Nephron progenitor cell (in vitro differentiated cells): ENCODE data around the gene PHF2.

Experiments used
- DNase-seq: peaks from one replicate; pipeline ENCODE4 v3.0.0; 2021
- H3K27ac Mint-ChIP-seq: 2 replicates; pipeline ENCODE4 v1.8.0; 2021; ENCODE audit warnings: mild to moderate bottlenecking, moderate library complexity, mixed read lengths
- H3K27me3 Mint-ChIP-seq: 2 replicates; pipeline ENCODE4 v1.8.0; 2021; ENCODE audit warnings: mild to moderate bottlenecking, low read depth, mixed read lengths; ENCODE audit not compliant: poor library complexity
- H3K36me3 Mint-ChIP-seq: 2 replicates; pipeline ENCODE4 v1.8.0; 2021; ENCODE audit warnings: low read depth, mixed read lengths
- H3K4me1 Mint-ChIP-seq: 2 replicates; pipeline ENCODE4 v1.8.0; 2021; ENCODE audit warnings: mixed read lengths
- H3K4me3 Mint-ChIP-seq: 2 replicates; pipeline ENCODE4 v1.8.0; 2021; ENCODE audit warnings: mild to moderate bottlenecking, moderate library complexity, mixed read lengths
- H3K9me3 Mint-ChIP-seq: 2 replicates; pipeline ENCODE4 v1.8.0; 2021; ENCODE audit warnings: mild to moderate bottlenecking, moderate library complexity, mixed read lengths
- CTCF ChIP-seq: fragments of 200-600 bp; sonication (generic); IDR thresholded peaks from 2 replicates; pipeline ENCODE4 v1.5.0; 2021; ENCODE audit warnings: antibody characterized with exemption

The PHF2 gene

GRCh38 chr9:93576258-93577077 is at the start of gene PHF2:
TSS of gene PHF2 (plus strand) at chr9:93576584. CDS start at chr9:93576774, 190 bp downstream.
- peak; percentile 48 for DNase-seq
- Mint-ChIP-seq H3K9me3 (peaks cover 6% of the 10 kb centered on the region), H3K36me3 (peaks cover under 1% of the 10 kb centered on the region), H3K4me1 (peaks cover 50% of the 10 kb centered on the region), H3K27me3 (peaks cover 6% of the 10 kb centered on the region), H3K4me3 (peak within 1 kb of the TSS; percentile 91), H3K27ac (no peak within 1 kb of the TSS)
- no peak for TF ChIP-seq CTCF

DNA sequence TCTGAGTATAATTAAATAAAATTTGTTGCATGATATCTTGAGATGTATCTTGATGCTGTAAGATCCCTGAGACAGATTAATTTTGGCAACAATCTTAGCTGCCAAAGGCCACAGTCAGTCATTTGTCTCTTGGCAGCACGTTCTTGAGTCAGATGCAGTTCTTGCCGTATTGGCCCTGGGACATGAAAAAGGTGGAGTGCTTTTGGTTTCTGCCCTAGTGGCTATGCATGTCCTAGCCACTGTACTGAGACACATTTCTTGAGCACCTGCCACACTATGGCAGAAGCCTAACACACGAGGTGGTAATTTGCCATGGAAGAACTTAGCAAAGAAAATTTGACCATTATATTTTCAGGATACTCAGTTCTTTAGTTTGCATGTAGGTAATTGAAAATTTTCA is 45.0 kb upstream of the PHF2 start:
- H3K36me3 Mint-ChIP-seq: peaks cover 65% of the 10 kb centered on the region

GRCh38 chr9:93532141-93532540 is 44.2 kb upstream of the PHF2 start:
- H3K27me3 Mint-ChIP-seq: no peaks in the 10 kb centered on the region
- H3K36me3 Mint-ChIP-seq: peaks cover 58% of the 10 kb centered on the region
- H3K27ac Mint-ChIP-seq: no peak overlapping the region
- no peak for TF ChIP-seq CTCF
- H3K4me3 Mint-ChIP-seq: no peak overlapping the region
- no peaks in the 10 kb centered on the region for H3K4me1 Mint-ChIP-seq
- DNase-seq: no peak
- H3K9me3 Mint-ChIP-seq: no peaks in the 10 kb centered on the region

More for the DNA sequence above, 45.0 kb upstream of the PHF2 start:
- H3K4me3 Mint-ChIP-seq: no peak overlapping the region
- H3K27me3 Mint-ChIP-seq: no peaks in the 10 kb centered on the region
- DNase-seq: no peak
- no peak overlapping the region for H3K27ac Mint-ChIP-seq
- no peak for TF ChIP-seq CTCF
- H3K4me1 Mint-ChIP-seq: peaks cover 2% of the 10 kb centered on the region
- no peaks in the 10 kb centered on the region for H3K9me3 Mint-ChIP-seq

DNA sequence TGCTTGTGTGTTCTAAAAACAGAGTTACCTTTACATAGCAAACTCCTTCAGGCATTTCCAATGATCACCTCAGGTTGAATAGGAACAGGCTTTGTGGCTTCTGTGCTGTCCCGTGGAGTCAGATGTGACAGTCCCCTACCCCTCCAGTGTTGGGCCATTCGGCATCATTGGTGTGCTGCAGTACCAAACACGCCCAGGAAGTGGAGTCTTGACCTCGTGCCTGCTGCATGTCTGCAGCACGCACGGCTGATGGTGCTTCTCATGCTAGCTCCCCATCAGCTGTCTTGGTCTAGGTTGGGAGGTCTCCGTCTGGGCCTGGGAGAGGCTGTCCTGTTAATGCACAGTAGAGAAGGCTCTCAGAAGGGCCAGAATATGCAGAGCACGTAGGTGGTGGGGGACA is 42.5 kb upstream of the PHF2 start:
- no peaks in the 10 kb centered on the region for H3K4me1 Mint-ChIP-seq
- no peak for DNase-seq
- H3K27ac Mint-ChIP-seq: no peak overlapping the region
- no peak overlapping the region for H3K4me3 Mint-ChIP-seq
- peaks cover 57% of the 10 kb centered on the region for H3K36me3 Mint-ChIP-seq
- H3K9me3 Mint-ChIP-seq: no peaks in the 10 kb centered on the region
- TF ChIP-seq CTCF: no peak
- H3K27me3 Mint-ChIP-seq: no peaks in the 10 kb centered on the region

DNA sequence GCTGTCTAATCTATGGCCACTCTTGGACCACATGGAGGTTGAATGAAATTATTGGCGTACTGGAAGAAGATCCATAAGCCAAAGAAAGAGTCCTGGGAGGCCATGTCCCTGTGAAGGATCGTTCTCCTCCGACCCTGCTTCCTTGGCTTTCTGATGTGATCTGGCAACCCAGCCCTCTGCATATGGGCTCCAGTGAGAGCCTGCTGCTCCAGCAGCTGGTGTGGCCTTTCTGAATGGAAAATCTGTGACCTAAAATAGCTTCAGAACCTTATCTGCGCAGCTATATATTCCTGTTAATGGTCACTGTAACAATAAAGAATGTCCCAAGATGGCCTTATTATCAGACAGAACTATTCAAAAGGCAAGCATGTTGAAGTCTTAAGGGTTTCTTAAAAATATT is 40.2 kb upstream of the PHF2 start:
- no peak for DNase-seq
- no peaks in the 10 kb centered on the region for H3K27me3 Mint-ChIP-seq
- no peaks in the 10 kb centered on the region for H3K9me3 Mint-ChIP-seq
- H3K4me3 Mint-ChIP-seq: no peak overlapping the region
- peaks cover 48% of the 10 kb centered on the region for H3K36me3 Mint-ChIP-seq
- H3K4me1 Mint-ChIP-seq: no peaks in the 10 kb centered on the region
- H3K27ac Mint-ChIP-seq: peak overlapping the region; percentile 31
- TF ChIP-seq CTCF: no peak

DNA sequence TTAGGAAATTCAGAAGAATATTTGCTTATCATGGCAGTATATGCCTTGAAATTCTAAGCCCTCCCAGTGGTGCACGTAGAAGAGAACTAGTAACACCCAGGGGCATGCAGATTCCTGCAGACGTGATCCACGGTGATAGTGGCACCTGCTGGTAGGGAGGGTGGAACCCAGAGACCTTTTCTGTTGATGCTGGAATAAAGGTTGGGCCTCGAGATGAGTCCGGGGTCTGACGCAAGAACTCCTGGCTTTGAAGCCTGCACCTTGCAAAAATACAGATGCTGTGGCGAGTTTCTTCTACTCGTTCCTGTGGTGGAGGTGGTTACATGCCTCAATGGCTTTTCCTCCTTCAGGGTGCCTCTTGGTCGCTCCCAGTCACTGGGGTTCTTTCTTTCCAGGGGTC is 39.5 kb upstream of the PHF2 start:
- Mint-ChIP-seq H3K27me3 (no peaks in the 10 kb centered on the region), H3K4me3 (no peak overlapping the region), H3K27ac (no peak overlapping the region), H3K9me3 (no peaks in the 10 kb centered on the region), H3K36me3 (peaks cover 43% of the 10 kb centered on the region), H3K4me1 (no peaks in the 10 kb centered on the region)
- TF ChIP-seq CTCF: no peak
- DNase-seq: no peak
